Liver (tissue), 9 donors: ENCODE measurements around the gene DNAJC5G. TPM values are rescaled to one million over a fixed set of nuclear protein-coding genes. Genes with fewer than 3 reads are reported as not detected.

Experiments used
- DNase-seq: peaks from one replicate; pipeline ENCODE4 v3.0.0-alpha.2; 2017; ENCODE audit warnings: low spot score
- H3K27ac ChIP-seq, 2 donors: one replicate each; pipeline ENCODE4 v1.7.0; 2013; ENCODE audit warnings: inconsistent platforms in 2 of 2, low read length in 2 of 2, control low read depth in 1 of 2, low read depth in 1 of 2, mild to moderate bottlenecking in 1 of 2
- H3K27me3 ChIP-seq, 4 donors: one replicate each; pipeline versions ENCODE4 v1.6.1 to v1.7.0; 2013; ENCODE audit warnings: low read length in 3 of 4, inconsistent platforms in 1 of 4, mild to moderate bottlenecking in 1 of 4, moderate library complexity in 1 of 4; ENCODE audit not compliant: control insufficient read depth in 4 of 4, insufficient read depth in 4 of 4
- H3K36me3 ChIP-seq, 4 donors: one replicate each; pipeline versions ENCODE4 v1.6.1 to v1.7.0; 2013; ENCODE audit warnings: low read length in 3 of 4, mild to moderate bottlenecking in 3 of 4, low read depth in 1 of 4, moderate library complexity in 1 of 4; ENCODE audit not compliant: control insufficient read depth in 4 of 4, insufficient read depth in 3 of 4
- H3K4me1 ChIP-seq, 4 donors: one replicate each; pipeline versions ENCODE4 v1.6.1 to v1.7.0; 2013; ENCODE audit warnings: low read length in 3 of 4, mild to moderate bottlenecking in 3 of 4, moderate library complexity in 1 of 4; ENCODE audit not compliant: control insufficient read depth in 4 of 4, insufficient read depth in 4 of 4
- H3K4me3 ChIP-seq, 3 donors: one replicate each; pipeline versions ENCODE4 v1.6.1 to v1.7.0; 2013; ENCODE audit warnings: low read length in 3 of 3, control low read depth in 1 of 3, low read depth in 1 of 3, mild to moderate bottlenecking in 1 of 3
- H3K9ac ChIP-seq, 2 donors: one replicate each; pipeline ENCODE4 v1.7.0; 2013; ENCODE audit warnings: low read length in 2 of 2, mild to moderate bottlenecking in 2 of 2, moderate library complexity in 2 of 2, control low read depth in 1 of 2, low read depth in 1 of 2
- H3K9me3 ChIP-seq, 4 donors: one replicate each; pipeline versions ENCODE4 v1.6.1 to v1.7.0; 2013; ENCODE audit warnings: low read length in 3 of 4; ENCODE audit not compliant: control insufficient read depth in 4 of 4
- CTCF ChIP-seq: fragments of 150-350 bp; IDR thresholded peaks from 2 replicates; pipeline ENCODE4 v1.5.1; 2017; ENCODE audit warnings: improper control_type of control experiment, low read depth, low read length; ENCODE audit not compliant: missing input control
- EGR1 ChIP-seq, 2 donors: IDR thresholded peaks; 2 replicates each; pipeline ENCODE4 v1.6.1; 2016 to 2018; ENCODE audit warnings: antibody characterized with exemption in 2 of 2, low read depth in 2 of 2
- FOXA1 ChIP-seq: IDR thresholded peaks from 2 replicates; pipeline ENCODE4 v1.6.1; 2016; ENCODE audit warnings: antibody characterized with exemption
- FOXA2 ChIP-seq: IDR thresholded peaks from 2 replicates; pipeline ENCODE4 v1.6.1; 2016; ENCODE audit warnings: antibody characterized with exemption
- GABPA ChIP-seq, 2 donors: IDR thresholded peaks in 1 of 2; conservative IDR thresholded peaks in 1 of 2; 2 replicates each; pipeline ENCODE4 v1.6.1; 2016; ENCODE audit warnings: antibody characterized with exemption in 2 of 2, mild to moderate bottlenecking in 1 of 2, moderate library complexity in 1 of 2
- HNF4A ChIP-seq, 2 donors: conservative IDR thresholded peaks; 2 replicates each; pipeline ENCODE4 v1.6.1; 2016; ENCODE audit warnings: antibody characterized with exemption in 2 of 2, mild to moderate bottlenecking in 2 of 2
- NR2F2 ChIP-seq: IDR thresholded peaks from 2 replicates; pipeline ENCODE4 v1.6.1; 2016; ENCODE audit warnings: antibody characterized with exemption
- REST ChIP-seq: IDR thresholded peaks from 2 replicates; pipeline ENCODE4 v1.6.1; 2016; ENCODE audit warnings: antibody characterized with exemption, mild to moderate bottlenecking
- RXRA ChIP-seq, 2 donors: IDR thresholded peaks; 2 replicates each; pipeline ENCODE4 v1.6.1; 2017 to 2018; ENCODE audit warnings: antibody characterized with exemption in 2 of 2, mild to moderate bottlenecking in 1 of 2
- TAF1 ChIP-seq: conservative IDR thresholded peaks from 2 replicates; pipeline ENCODE4 v1.6.1; 2016; ENCODE audit warnings: antibody characterized with exemption, mild to moderate bottlenecking
- YY1 ChIP-seq: IDR thresholded peaks from 2 replicates; pipeline ENCODE4 v1.6.1; 2016; ENCODE audit warnings: antibody characterized with exemption, mild to moderate bottlenecking
- WGBS: extraction: QIAGEN DNeasy Blood & Tissue Kit; methylation state at CpG from one replicate; pipeline ENCODE4 v1.1.7; 2013; 5-methylcytosine and 5-hydroxymethylcytosine counted together
- polyA plus RNA-seq, 2 donors: library from polyadenylated mRNA; stranded (reverse) in 1 of 2; unstranded in 1 of 2; fragments of 200-250 nt in 1 of 2; fragments of >200 nt in 1 of 2; fragmentation: Nextera tagmentation in 1 of 2; extraction: Ambion mirVana in 1 of 2; gene quantifications; one replicate each; pipeline versions ENCODE4 v1.2.1 to v1.2.3, GENCODE V29; 2013 to 2015
- total RNA-seq, 2 donors: library from RNA; depleted of rRNA; stranded (reverse); fragments of >200 nt; gene quantifications; one replicate each; pipeline ENCODE4 v1.2.3, GENCODE V29; 2014
- TF ChIP-seq, protein P1 (sequence below): IDR thresholded peaks from 2 replicates; pipeline ENCODE4 v1.6.1; 2016; ENCODE audit warnings: antibody characterized with exemption
- TF ChIP-seq, protein P2 (sequence below): IDR thresholded peaks from 2 replicates; pipeline ENCODE4 v1.6.1; 2016; ENCODE audit warnings: antibody characterized with exemption
- donor health status: healthy.
- donor health status: healthy.
- donor health status: healthy.
- donor health status: healthy.
- donor health status: healthy.

DNAJC5G gene
- total and polyA plus RNA-seq, 4 donors: not detected

DNA sequence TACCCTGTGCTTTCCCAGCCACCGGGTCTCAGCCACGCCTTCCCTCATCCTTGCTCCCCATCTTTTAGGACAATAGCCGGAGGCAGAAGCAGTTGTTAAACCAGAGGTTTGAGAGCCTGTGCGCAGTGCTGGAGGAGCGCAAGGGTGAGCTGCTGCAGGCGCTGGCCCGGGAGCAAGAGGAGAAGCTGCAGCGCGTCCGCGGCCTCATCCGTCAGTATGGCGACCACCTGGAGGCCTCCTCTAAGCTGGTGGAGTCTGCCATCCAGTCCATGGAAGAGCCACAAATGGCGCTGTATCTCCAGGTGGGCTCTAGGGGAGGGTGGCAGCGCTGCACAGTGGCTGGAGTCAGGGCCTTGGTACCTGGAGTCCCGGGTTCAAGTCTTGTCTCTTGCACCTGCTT is 30.3 kb downstream of the DNAJC5G start:
- H3K36me3 ChIP-seq: peaks cover 0 to 4% (median 0%) of the 10 kb centered on the region in 4 donors
- no peak for DNase-seq
- 95% methylated on average over 16 of the region's 16 CpGs for WGBS
- no peaks in the 10 kb centered on the region for H3K9me3 ChIP-seq
- no peak overlapping the region for H3K27ac ChIP-seq
- no peak overlapping the region for H3K9ac ChIP-seq
- peaks cover 3 to 30% (median 11%) of the 10 kb centered on the region in 4 donors for H3K4me1 ChIP-seq
- peaks cover 0 to 5% (median 1%) of the 10 kb centered on the region in 4 donors for H3K27me3 ChIP-seq
- H3K4me3 ChIP-seq: no peak overlapping the region
- TF ChIP-seq, protein P1, sequence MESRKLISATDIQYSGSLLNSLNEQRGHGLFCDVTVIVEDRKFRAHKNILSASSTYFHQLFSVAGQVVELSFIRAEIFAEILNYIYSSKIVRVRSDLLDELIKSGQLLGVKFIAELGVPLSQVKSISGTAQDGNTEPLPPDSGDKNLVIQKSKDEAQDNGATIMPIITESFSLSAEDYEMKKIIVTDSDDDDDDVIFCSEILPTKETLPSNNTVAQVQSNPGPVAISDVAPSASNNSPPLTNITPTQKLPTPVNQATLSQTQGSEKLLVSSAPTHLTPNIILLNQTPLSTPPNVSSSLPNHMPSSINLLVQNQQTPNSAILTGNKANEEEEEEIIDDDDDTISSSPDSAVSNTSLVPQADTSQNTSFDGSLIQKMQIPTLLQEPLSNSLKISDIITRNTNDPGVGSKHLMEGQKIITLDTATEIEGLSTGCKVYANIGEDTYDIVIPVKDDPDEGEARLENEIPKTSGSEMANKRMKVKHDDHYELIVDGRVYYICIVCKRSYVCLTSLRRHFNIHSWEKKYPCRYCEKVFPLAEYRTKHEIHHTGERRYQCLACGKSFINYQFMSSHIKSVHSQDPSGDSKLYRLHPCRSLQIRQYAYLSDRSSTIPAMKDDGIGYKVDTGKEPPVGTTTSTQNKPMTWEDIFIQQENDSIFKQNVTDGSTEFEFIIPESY: no peak
- TF ChIP-seq EGR1 (IDR thresholded peaks at IDR 0.05; ENCODE audit: low read depth in 2 of 2) (no peak), YY1 (no peak), FOXA1 (no peak), GABPA (IDR thresholded peaks at IDR 0.05 in 1 of 2, conservative IDR thresholded peaks at IDR 0.05 in 1 of 2) (no peak), RXRA (IDR thresholded peaks at IDR 0.05) (no peak), CTCF (no peak), FOXA2 (no peak), REST (no peak), NR2F2 (no peak)
- TF ChIP-seq, protein P2, sequence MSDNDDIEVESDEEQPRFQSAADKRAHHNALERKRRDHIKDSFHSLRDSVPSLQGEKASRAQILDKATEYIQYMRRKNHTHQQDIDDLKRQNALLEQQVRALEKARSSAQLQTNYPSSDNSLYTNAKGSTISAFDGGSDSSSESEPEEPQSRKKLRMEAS: no peak

GRCh38 chr2:27306136-27306535 is 30.9 kb downstream of the DNAJC5G start:
- TF ChIP-seq NR2F2: no peak
- TF ChIP-seq YY1: no peak
- TF ChIP-seq CTCF: no peak
- TF ChIP-seq TAF1: no peak
- TF ChIP-seq EGR1 (IDR thresholded peaks at IDR 0.05; ENCODE audit: low read depth in 2 of 2): no peak
- TF ChIP-seq REST: no peak
- TF ChIP-seq, protein P1: no peak
- TF ChIP-seq HNF4A (conservative IDR thresholded peaks at IDR 0.05): no peak
- TF ChIP-seq, protein P2: no peak
- no peak for TF ChIP-seq FOXA2
- H3K36me3 ChIP-seq: peaks cover 0 to 5% (median 0%) of the 10 kb centered on the region in 4 donors
- 34% methylated on average over 26 of the region's 26 CpGs for WGBS
- H3K27me3 ChIP-seq: peaks cover 0 to 5% (median 1%) of the 10 kb centered on the region in 4 donors
- no peaks in the 10 kb centered on the region for H3K9me3 ChIP-seq
- DNase-seq: no peak
- H3K4me3 ChIP-seq: no peak overlapping the region
- H3K27ac ChIP-seq: no peak overlapping the region
- peaks cover 3 to 30% (median 11%) of the 10 kb centered on the region in 4 donors for H3K4me1 ChIP-seq
- no peak overlapping the region for H3K9ac ChIP-seq
